K562 (cell line): ENCODE results near the gene PRR35. TPM values are rescaled to one million over a fixed set of nuclear protein-coding genes. Genes with fewer than 3 reads are reported as not detected.

Experiments used
- ATAC-seq: fragments of 200-7000 bp; cut with Tn5 transposase; 3 replicates; pipeline ENCODE4 v1.9.1; 2020; ENCODE audit warnings: moderate library complexity
- BruUV-seq: library from RNA; stranded (reverse); fragments of 400-500 nt; replicated peaks from 2 replicates; lab custom pipeline; 2021; lab: Mats Ljungman, UMichigan
- CTCF ChIA-PET: fragments of 300-600 bp; formaldehyde crosslinking; extraction: SDS; loops from one replicate; lab custom pipeline; 2021; ENCODE audit warnings: low intra/inter-chr PET ratio; lab: Yijun Ruan, JAX
- POLR2A ChIA-PET: fragments of 300-600, 350-650 bp; sonication (Branson Sonifier 250); formaldehyde crosslinking; extraction: SDS; loops from one replicate; lab custom pipeline; 2021; ENCODE audit warnings: antibody characterized with exemption, inconsistent platforms; lab: Yijun Ruan, JAX
- DNase-seq, 4 experiments: peaks; one replicate each; pipeline versions ENCODE4 v3.0.0 to v3.0.0-alpha.2; 2011 to 2018; ENCODE audit warnings: low spot score in 3 of 4, mixed read lengths in 3 of 4; ENCODE audit errors: extremely low read depth in 1 of 4
- FAIRE-seq: peaks from 2 replicates; lab custom pipeline; 2011; peaks lifted over from hg19 to GRCh38; lab: Jason Lieb, UNC
- H2AFZ ChIP-seq: 2 replicates; pipeline ENCODE4 v1.6.0; 2011; ENCODE audit warnings: low read depth, low read length, control low read depth, inconsistent platforms
- H3K27ac ChIP-seq: fragments of 200-600 bp; 3 replicates; pipeline ENCODE4 v1.8.0; 2011; ENCODE audit warnings: low read depth, mild to moderate bottlenecking, control low read depth, inconsistent platforms, low read length, moderate library complexity, mixed read lengths; ENCODE audit errors: extremely low read depth
- H3K27me3 ChIP-seq, 2 experiments: fragments of 300-600 bp in 1 of 2; 2 replicates in 1 of 2; 3 replicates in 1 of 2; pipeline versions ENCODE4 v1.6.0 to v1.8.0; 2011; ENCODE audit warnings: inconsistent platforms in 2 of 2, low read length in 2 of 2, mild to moderate bottlenecking in 1 of 2, mixed read lengths in 1 of 2, moderate library complexity in 1 of 2; ENCODE audit not compliant: control insufficient read depth in 2 of 2, insufficient read depth in 2 of 2
- H3K36me3 ChIP-seq: fragments of 300-600 bp; 3 replicates; pipeline ENCODE4 v1.8.0; 2011; ENCODE audit warnings: mild to moderate bottlenecking, low read length, inconsistent platforms; ENCODE audit not compliant: control insufficient read depth, insufficient read depth
- H3K4me1 ChIP-seq, 2 experiments: fragments of 200-600 bp in 1 of 2; replicated peaks in 1 of 2; 2 replicates in 1 of 2; 3 replicates in 1 of 2; pipeline versions ENCODE4 v1.5.1 to v1.8.0; 2011; ENCODE audit warnings: inconsistent platforms in 2 of 2, low read length in 2 of 2, mild to moderate bottlenecking in 1 of 2, mixed read lengths in 1 of 2, moderate library complexity in 1 of 2; ENCODE audit not compliant: control insufficient read depth in 2 of 2, insufficient read depth in 2 of 2
- H3K4me2 ChIP-seq: 2 replicates; pipeline ENCODE4 v1.6.1; 2011; ENCODE audit warnings: low read length, control low read depth, inconsistent platforms, mixed read lengths; ENCODE audit not compliant: insufficient read depth
- H3K4me3 ChIP-seq: fragments of 200-600 bp; sonication (generic), shearing (Covaris generic); 2 replicates; pipeline ENCODE4 v1.5.1; 2016; ENCODE audit warnings: control low read depth, inconsistent platforms
- H3K79me2 ChIP-seq: fragments of 200-600 bp; 3 replicates; pipeline ENCODE4 v1.8.0; 2011; ENCODE audit warnings: low read length, inconsistent platforms; ENCODE audit not compliant: control insufficient read depth, insufficient read depth
- H3K9ac ChIP-seq, 2 experiments: 2 replicates each; pipeline versions ENCODE4 v1.6.0 to v1.6.1; 2011; ENCODE audit warnings: low read depth in 2 of 2, low read length in 2 of 2, control low read depth in 1 of 2, inconsistent platforms in 1 of 2, mild to moderate bottlenecking in 1 of 2, mixed read lengths in 1 of 2; ENCODE audit not compliant: insufficient read depth in 1 of 2
- H3K9me1 ChIP-seq: one replicate; pipeline ENCODE4 v1.6.0; 2011; ENCODE audit warnings: inconsistent platforms, mild to moderate bottlenecking, low read length, moderate library complexity; ENCODE audit not compliant: control insufficient read depth, insufficient read depth
- H3K9me3 ChIP-seq: replicated peaks from 2 replicates; pipeline ENCODE4 v1.5.1; 2011; ENCODE audit warnings: low read depth, low read length, inconsistent platforms; ENCODE audit not compliant: control insufficient read depth, insufficient read depth
- H4K20me1 ChIP-seq: replicated peaks from 2 replicates; pipeline ENCODE4 v1.6.1; 2011; ENCODE audit warnings: low read length, inconsistent platforms, mixed read lengths; ENCODE audit not compliant: control insufficient read depth, insufficient read depth
- ARNT ChIP-seq, 2 experiments: fragments of 450-650 bp; IDR thresholded peaks; 2 replicates each; pipeline ENCODE4 v1.6.1; 2016; ENCODE audit warnings: mild to moderate bottlenecking in 1 of 2
- ASH1L ChIP-seq: fragments of 450-650 bp; IDR thresholded peaks from 2 replicates; pipeline ENCODE4 v1.6.1; 2018; ENCODE audit warnings: borderline replicate concordance, mild to moderate bottlenecking, low read depth; ENCODE audit not compliant: partially characterized antibody
- BRD4 ChIP-seq: fragments of 200-600 bp; sonication (generic); IDR thresholded peaks from 2 replicates; pipeline ENCODE4 v1.6.1; 2017; ENCODE audit warnings: inconsistent platforms
- FOSL1 ChIP-seq: fragments of 200-800 bp; sonication (Bioruptor generic); conservative IDR thresholded peaks from 2 replicates; pipeline ENCODE4 v1.6.1; 2016; ENCODE audit warnings: missing genetic modification characterization, missing compliant biosample characterization
- GABPA ChIP-seq: fragments of 200-800 bp; sonication (Bioruptor generic); conservative IDR thresholded peaks from 2 replicates; pipeline ENCODE4 v1.6.1; 2016; ENCODE audit warnings: low read depth, missing genetic modification characterization, missing compliant biosample characterization
- GATAD2A ChIP-seq: fragments of 450-650 bp; IDR thresholded peaks from 2 replicates; pipeline ENCODE4 v1.6.1; 2017
- GATAD2B ChIP-seq: fragments of 450-650 bp; IDR thresholded peaks from 2 replicates; pipeline ENCODE4 v1.6.1; 2017; ENCODE audit warnings: mild to moderate bottlenecking, borderline replicate concordance
- HIVEP1 ChIP-seq: fragments of 250-450 bp; sonication (Bioruptor Pico); IDR thresholded peaks from 2 replicates; pipeline ENCODE4 v1.4.0; 2020; ENCODE audit warnings: mild to moderate bottlenecking
- HMG20A ChIP-seq: fragments of 450-650 bp; formaldehyde crosslinking; conservative IDR thresholded peaks from 2 replicates; pipeline ENCODE4 v1.4.0; 2020; ENCODE audit warnings: mild to moderate bottlenecking, mixed read lengths
- NBN ChIP-seq: fragments of 450-650 bp; IDR thresholded peaks from 2 replicates; pipeline ENCODE4 v1.6.1; 2016; ENCODE audit warnings: low read depth, mild to moderate bottlenecking
- NR1H2 ChIP-seq: sonication (generic); formaldehyde crosslinking; IDR thresholded peaks from 2 replicates; pipeline ENCODE4 v1.4.0; 2020; ENCODE audit warnings: mild to moderate bottlenecking, missing genetic modification reagents
- PRMT5 ChIP-seq: sonication (generic); formaldehyde crosslinking; IDR thresholded peaks from 2 replicates; pipeline ENCODE4 v1.5.0; 2020; ENCODE audit warnings: missing genetic modification reagents
- SMAD1 ChIP-seq: fragments of 150-350 bp; IDR thresholded peaks from 2 replicates; pipeline ENCODE4 v1.6.1; 2014; ENCODE audit warnings: low read length, low read depth; ENCODE audit not compliant: partially characterized antibody
- SMARCA5 ChIP-seq: fragments of 450-650 bp; IDR thresholded peaks from 2 replicates; pipeline ENCODE4 v1.6.1; 2016
- ZNF263 ChIP-seq: sonication (generic); formaldehyde crosslinking; IDR thresholded peaks from 2 replicates; pipeline ENCODE4 v1.8.0; 2022; ENCODE audit warnings: mild to moderate bottlenecking, missing genetic modification reagents, borderline replicate concordance
- WGBS: fragments of 100-300 bp; shearing (Covaris generic); methylation state at CpG from one replicate; pipeline ENCODE4 v1.1.6; 2016; ENCODE audit warnings: low coverage, mixed read lengths; ENCODE audit not compliant: insufficient coverage; ENCODE audit errors: missing lambda C conversion rate; 5-methylcytosine and 5-hydroxymethylcytosine counted together
- in situ Hi-C: fragments of 300-500 bp; cut with MboI; formaldehyde crosslinking; loops from 4 replicates; pipeline ENCODE4 v1.15.0; 2018; ENCODE audit warnings: inconsistent platforms, mixed read lengths
- intact Hi-C: fragments of 100-400 bp; cut with micrococcal nuclease; formaldehyde crosslinking; loops from 2 replicates; pipeline ENCODE4 v1.14.2; 2022
- polyA plus RNA-seq, 8 experiments: library from polyadenylated mRNA; depleted of rRNA in 4 of 8; stranded (reverse) in 5 of 8; unstranded in 3 of 8; fragments of >200 nt; fragmentation: Nextera tagmentation in 2 of 8; fragmentation: Illumina TruSeq in 1 of 8; extraction: Ambion mirVana in 2 of 8; extraction: Trizol in 1 of 8; gene quantifications; 2 replicates each; pipeline versions ENCODE4 v1.2.1 to v1.2.3, GENCODE V29; 2011 to 2014; ENCODE audit warnings: inconsistent platforms in 1 of 8, missing spikeins in 1 of 8
- total RNA-seq, 7 experiments: library from RNA; depleted of rRNA in 6 of 7; stranded (reverse); fragments of >200 nt in 6 of 7; fragmentation: Illumina TruSeq in 2 of 7; extraction: Trizol in 2 of 7; gene quantifications; 2 replicates each; pipeline versions ENCODE4 v1.2.1 to v1.2.3, GENCODE V29; 2011 to 2021; ENCODE audit warnings: low replicate concordance in 1 of 7
- TF ChIP-seq, protein P1 (sequence below): fragments of 450-650 bp; IDR thresholded peaks from 2 replicates; pipeline ENCODE4 v1.6.1; 2017; ENCODE audit warnings: mild to moderate bottlenecking, moderate library complexity
- TF ChIP-seq, protein P2 (sequence below): fragments of 250-450 bp; sonication (Bioruptor Pico); IDR thresholded peaks from 2 replicates; pipeline ENCODE4 v1.5.0; 2021
- TF ChIP-seq, protein P3 (sequence below): fragments of 450-650 bp; conservative IDR thresholded peaks from 2 replicates; pipeline ENCODE4 v1.6.1; 2016; ENCODE audit warnings: missing genetic modification characterization, low read depth, mild to moderate bottlenecking, missing compliant biosample characterization, moderate library complexity
- TF ChIP-seq, protein P4 (sequence below): sonication (generic); formaldehyde crosslinking; IDR thresholded peaks from 2 replicates; pipeline ENCODE4 v1.9.0; 2022; ENCODE audit warnings: mild to moderate bottlenecking, missing genetic modification reagents

The PRR35 gene
- total and polyA plus RNA-seq, 9 of the 15 experiments (the other 6 are each of a cell fraction or from before 2014, with no cell fraction given), result 0.17 to 0.45 (median 0.21) TPM; not detected in 5

DNA sequence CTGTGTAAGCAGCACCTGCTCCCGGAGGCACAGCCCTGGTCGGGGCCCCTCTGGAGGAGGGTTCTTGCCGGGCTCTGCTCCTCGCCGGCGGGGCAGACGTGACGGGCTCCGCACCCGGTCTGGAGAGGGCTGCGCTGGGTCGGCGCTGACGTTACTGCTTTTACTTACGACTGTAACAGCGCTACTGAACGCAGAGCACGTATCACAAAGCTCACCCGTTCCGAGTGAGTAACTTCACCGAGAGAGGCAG lies 28.4 kb downstream of the PRR35 start (continued):
- no peak for TF ChIP-seq ZNF263 (CRISPR knock-in tag)
- TF ChIP-seq HIVEP1 (CRISPR knock-in tag), result no peak
- TF ChIP-seq GATAD2A, result no peak
- TF ChIP-seq ARNT (IDR thresholded peaks at IDR 0.05), result no peak
- no peak for TF ChIP-seq GABPA
- TF ChIP-seq, protein P1, sequence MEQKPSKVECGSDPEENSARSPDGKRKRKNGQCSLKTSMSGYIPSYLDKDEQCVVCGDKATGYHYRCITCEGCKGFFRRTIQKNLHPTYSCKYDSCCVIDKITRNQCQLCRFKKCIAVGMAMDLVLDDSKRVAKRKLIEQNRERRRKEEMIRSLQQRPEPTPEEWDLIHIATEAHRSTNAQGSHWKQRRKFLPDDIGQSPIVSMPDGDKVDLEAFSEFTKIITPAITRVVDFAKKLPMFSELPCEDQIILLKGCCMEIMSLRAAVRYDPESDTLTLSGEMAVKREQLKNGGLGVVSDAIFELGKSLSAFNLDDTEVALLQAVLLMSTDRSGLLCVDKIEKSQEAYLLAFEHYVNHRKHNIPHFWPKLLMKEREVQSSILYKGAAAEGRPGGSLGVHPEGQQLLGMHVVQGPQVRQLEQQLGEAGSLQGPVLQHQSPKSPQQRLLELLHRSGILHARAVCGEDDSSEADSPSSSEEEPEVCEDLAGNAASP, result no peak
- no peak for TF ChIP-seq GATAD2B
- TF ChIP-seq SMARCA5, result no peak
- 0 out of 2 replicates have a peak, but pooled peaks have one; percentile 35 for TF ChIP-seq BRD4
- TF ChIP-seq FOSL1 (tag), result peak; percentile 11; the same call in 1 of the 2 replicates

DNA sequence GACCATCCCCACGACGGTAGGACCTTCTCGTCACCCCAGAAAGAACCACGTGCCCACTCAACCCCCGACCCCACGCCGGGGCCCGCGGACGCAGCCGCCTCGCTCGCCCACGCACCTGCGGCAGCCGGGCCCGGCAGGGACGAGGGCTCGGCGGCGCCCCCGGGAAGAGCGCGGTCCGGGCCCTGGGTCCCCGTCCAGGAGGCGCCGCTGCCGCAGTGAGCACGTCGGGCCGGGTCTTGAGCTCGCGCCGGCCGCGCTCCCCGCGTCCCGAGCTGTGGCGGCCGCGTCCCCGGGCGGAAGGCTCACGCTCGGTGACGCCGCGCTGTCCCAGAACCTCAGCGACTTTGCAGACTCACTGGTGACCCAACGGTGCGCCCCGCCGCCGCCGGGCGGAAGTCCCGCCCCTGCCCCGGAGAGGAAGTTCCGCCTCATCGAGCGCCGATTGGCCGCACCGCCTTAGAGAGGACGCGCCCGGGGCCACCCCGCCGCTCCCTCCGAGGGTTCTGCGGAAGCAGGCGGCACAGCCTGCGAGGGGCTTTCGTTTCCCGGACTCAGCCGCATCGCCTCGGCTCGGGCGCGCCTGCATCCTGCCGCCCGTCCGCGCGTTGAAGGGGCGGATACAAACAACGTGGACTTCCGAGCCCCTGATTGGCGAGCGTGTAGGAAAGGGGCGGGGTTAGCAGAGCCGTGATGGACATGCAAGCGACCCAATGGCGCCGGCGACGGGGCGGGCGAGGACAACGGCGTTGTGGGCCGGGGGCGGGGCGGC lies 28.9 kb downstream of the PRR35 start:
- POLR2A ChIA-PET, result interaction anchor here (0.5 to 1.8 kb wide), 21 partner anchors 10 to 186 kb away, joined by 3 to 9 read pairs (median 3); partner anchors contain the start of genes METTL26 and WFIKKN1
- Histone ChIP-seq H3K9ac (peak overlapping the region; percentile 88 to 94), H2AFZ (peak overlapping the region; percentile 100), H3K27ac (peak overlapping the region; percentile 91), H3K79me2 (peaks cover 60% of the 10 kb centered on the region), H3K9me3 (no peaks in the 10 kb centered on the region), H4K20me1 (peaks cover 19% of the 10 kb centered on the region), H3K36me3 (peaks cover 21% of the 10 kb centered on the region; the same call in 2 of the 3 replicates), H3K9me1 (peaks cover 8% of the 10 kb centered on the region), H3K4me3 (peak overlapping the region; percentile 71), H3K27me3 (no peaks in the 10 kb centered on the region), H3K4me1 (peaks cover 18 to 73% of the 10 kb centered on the region in 2 experiments; a peak in 4 of 5 replicates), H3K4me2 (peak overlapping the region; percentile 86)
- whole genome bisulfite sequencing, result under 1% methylated on average over 58 of the region's 107 CpGs
- FAIRE-seq (no peak), DNase-seq (peak; percentile 85 to 96 (median 92)), ATAC-seq (peak; percentile 86)
- no TSS peak for BruUV-seq
- CTCF ChIA-PET, result no interaction called here
- intact Hi-C loops, result loop anchor here (2.0 kb wide), 1 partner anchor 72 kb away; no protein-coding TSS in a partner anchor
- in situ Hi-C loops, result no loop called here
- TF ChIP-seq HMG20A (CRISPR knock-in tag) (no peak), ASH1L (no peak), NR1H2 (CRISPR knock-in tag) (no peak), NBN (no peak), PRMT5 (CRISPR knock-in tag) (no peak), SMAD1 (peak; percentile 77)
- TF ChIP-seq, protein P2, sequence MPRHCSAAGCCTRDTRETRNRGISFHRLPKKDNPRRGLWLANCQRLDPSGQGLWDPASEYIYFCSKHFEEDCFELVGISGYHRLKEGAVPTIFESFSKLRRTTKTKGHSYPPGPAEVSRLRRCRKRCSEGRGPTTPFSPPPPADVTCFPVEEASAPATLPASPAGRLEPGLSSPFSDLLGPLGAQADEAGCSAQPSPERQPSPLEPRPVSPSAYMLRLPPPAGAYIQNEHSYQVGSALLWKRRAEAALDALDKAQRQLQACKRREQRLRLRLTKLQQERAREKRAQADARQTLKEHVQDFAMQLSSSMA (CRISPR knock-in tag), result 0 out of 2 replicates have a peak, but pooled peaks have one; percentile 53
- TF ChIP-seq, protein P3, sequence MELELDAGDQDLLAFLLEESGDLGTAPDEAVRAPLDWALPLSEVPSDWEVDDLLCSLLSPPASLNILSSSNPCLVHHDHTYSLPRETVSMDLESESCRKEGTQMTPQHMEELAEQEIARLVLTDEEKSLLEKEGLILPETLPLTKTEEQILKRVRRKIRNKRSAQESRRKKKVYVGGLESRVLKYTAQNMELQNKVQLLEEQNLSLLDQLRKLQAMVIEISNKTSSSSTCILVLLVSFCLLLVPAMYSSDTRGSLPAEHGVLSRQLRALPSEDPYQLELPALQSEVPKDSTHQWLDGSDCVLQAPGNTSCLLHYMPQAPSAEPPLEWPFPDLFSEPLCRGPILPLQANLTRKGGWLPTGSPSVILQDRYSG (tag), result no peak
- TF ChIP-seq, protein P4, sequence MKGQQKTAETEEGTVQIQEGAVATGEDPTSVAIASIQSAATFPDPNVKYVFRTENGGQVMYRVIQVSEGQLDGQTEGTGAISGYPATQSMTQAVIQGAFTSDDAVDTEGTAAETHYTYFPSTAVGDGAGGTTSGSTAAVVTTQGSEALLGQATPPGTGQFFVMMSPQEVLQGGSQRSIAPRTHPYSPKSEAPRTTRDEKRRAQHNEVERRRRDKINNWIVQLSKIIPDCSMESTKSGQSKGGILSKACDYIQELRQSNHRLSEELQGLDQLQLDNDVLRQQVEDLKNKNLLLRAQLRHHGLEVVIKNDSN (CRISPR knock-in tag), result no peak; the same call in 1 of the 2 replicates
